GDM1 (cell line): Measurements from ENCODE around the gene RGS7.
"Not testable (repeated sequence)": the region's sequence is repeated elsewhere in the genome, so short reads cannot be mapped to it uniquely, and the experiment has no call there.

Source experiments
- DNase-seq: peaks from one replicate; lab custom pipeline; 2025; lab: John Stamatoyannopoulos, UW

Gene RGS7

GRCh38 chr1:240976685-240977084, 380.3 kb downstream of the RGS7 start:
- DNase-seq, result no peak

- no peak for DNase-seq
Observed at GRCh38 chr1:240973875-240974274, 383.1 kb downstream of the RGS7 start.

GRCh38 chr1:240972059-240972458, 384.9 kb downstream of the RGS7 start:
- not testable (repeated sequence) for DNase-seq

- no peak for DNase-seq
Observed at GRCh38 chr1:240970253-240970652, 386.8 kb downstream of the RGS7 start.

- no peak for DNase-seq
Observed at GRCh38 chr1:240968864-240969263, 388.1 kb downstream of the RGS7 start.

GRCh38 chr1:240967070-240967724, 389.8 kb downstream of the RGS7 start:
- DNase-seq, result no peak

GRCh38 chr1:240965581-240966091, 391.4 kb downstream of the RGS7 start:
- no peak for DNase-seq

GRCh38 chr1:240962086-240962485, 394.9 kb downstream of the RGS7 start:
- no peak for DNase-seq

- no peak for DNase-seq
Observed at GRCh38 chr1:240956424-240956823, 400.6 kb downstream of the RGS7 start.

- no peak for DNase-seq
Observed at GRCh38 chr1:240956020-240956419, 401.0 kb downstream of the RGS7 start.

- DNase-seq, result no peak
Observed at GRCh38 chr1:240947438-240948224, 409.4 kb downstream of the RGS7 start.

- no peak for DNase-seq
Observed at GRCh38 chr1:240946926-240947325, 410.1 kb downstream of the RGS7 start.

- no peak for DNase-seq
Observed at GRCh38 chr1:240942901-240943300, 414.1 kb downstream of the RGS7 start.

- DNase-seq, result no peak
Observed at GRCh38 chr1:240941701-240942370, 415.2 kb downstream of the RGS7 start.

GRCh38 chr1:240936911-240937668, 419.9 kb downstream of the RGS7 start:
- DNase-seq, result no peak

- DNase-seq, result no peak
Observed at GRCh38 chr1:240935920-240936319, 421.1 kb downstream of the RGS7 start.

- no peak for DNase-seq
Observed at GRCh38 chr1:240931031-240931430, 426.0 kb downstream of the RGS7 start.

GRCh38 chr1:240928265-240928664, 428.7 kb downstream of the RGS7 start:
- DNase-seq, result no peak

- no peak for DNase-seq
Observed at GRCh38 chr1:240927821-240928220, 429.2 kb downstream of the RGS7 start.

- DNase-seq, result no peak
Observed at GRCh38 chr1:240925273-240925672, 431.7 kb downstream of the RGS7 start.

GRCh38 chr1:240917976-240918375, 439.0 kb downstream of the RGS7 start:
- DNase-seq, result no peak

GRCh38 chr1:240914506-240914905, 442.5 kb downstream of the RGS7 start:
- DNase-seq, result no peak
